GM10266 (cell line): ENCODE measurements around the gene KRT23.

Source experiments
- DNase-seq: peaks from one replicate; pipeline ENCODE4 v3.0.0; 2012; ENCODE audit errors: extremely low spot score
- TF ChIP-seq, protein P1 (sequence below): IDR thresholded peaks from 2 replicates; pipeline ENCODE4 v1.5.1; 2012; ENCODE audit warnings: mild to moderate bottlenecking, low read depth; ENCODE audit not compliant: control insufficient read depth, insufficient read depth; ENCODE audit errors: missing control alignments

KRT23 gene

DNA sequence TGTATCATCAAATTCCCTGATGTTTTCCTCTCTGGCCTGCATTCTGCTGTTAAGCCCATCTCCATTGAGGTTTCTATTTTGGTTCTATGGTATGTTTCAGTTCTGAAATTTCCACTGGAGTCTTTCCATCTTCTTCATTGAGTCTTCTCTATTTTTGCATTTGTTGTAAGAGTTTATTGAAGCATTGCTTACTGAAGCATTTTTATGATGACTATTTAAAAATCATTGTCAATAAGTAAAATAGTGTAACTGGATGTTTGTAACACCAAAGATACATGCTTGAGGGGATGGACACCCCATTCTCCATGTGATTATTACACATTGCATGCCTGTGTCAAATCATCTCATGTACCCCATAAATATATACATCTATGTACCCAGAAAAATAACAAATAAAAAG is 38.1 kb upstream of the KRT23 start:
- TF ChIP-seq, protein P1, sequence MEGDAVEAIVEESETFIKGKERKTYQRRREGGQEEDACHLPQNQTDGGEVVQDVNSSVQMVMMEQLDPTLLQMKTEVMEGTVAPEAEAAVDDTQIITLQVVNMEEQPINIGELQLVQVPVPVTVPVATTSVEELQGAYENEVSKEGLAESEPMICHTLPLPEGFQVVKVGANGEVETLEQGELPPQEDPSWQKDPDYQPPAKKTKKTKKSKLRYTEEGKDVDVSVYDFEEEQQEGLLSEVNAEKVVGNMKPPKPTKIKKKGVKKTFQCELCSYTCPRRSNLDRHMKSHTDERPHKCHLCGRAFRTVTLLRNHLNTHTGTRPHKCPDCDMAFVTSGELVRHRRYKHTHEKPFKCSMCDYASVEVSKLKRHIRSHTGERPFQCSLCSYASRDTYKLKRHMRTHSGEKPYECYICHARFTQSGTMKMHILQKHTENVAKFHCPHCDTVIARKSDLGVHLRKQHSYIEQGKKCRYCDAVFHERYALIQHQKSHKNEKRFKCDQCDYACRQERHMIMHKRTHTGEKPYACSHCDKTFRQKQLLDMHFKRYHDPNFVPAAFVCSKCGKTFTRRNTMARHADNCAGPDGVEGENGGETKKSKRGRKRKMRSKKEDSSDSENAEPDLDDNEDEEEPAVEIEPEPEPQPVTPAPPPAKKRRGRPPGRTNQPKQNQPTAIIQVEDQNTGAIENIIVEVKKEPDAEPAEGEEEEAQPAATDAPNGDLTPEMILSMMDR = no peak
- no peak for DNase-seq

DNA sequence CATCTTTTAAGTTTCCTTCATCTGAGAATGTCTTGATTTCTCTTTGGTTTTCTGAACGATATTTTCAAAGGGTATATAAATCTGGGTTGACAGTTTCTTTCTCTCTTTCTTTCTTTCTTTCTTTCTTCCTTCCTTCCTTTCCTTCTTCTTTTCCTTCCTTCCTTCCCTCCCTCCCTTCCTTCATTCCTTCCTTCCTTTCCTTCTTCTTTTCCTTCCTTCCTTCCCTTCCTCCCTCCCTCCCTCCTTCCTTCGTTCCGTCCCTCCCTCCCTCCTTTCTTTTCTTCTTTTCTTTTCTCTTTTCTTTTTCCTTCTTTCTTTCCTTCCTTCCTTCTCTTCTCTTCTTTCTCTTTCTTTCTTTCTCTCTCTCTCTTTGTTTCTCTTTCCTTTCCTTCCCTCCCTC is 36.9 kb upstream of the KRT23 start:
- DNase-seq = no peak
- TF ChIP-seq, protein P1 = no peak

DNA sequence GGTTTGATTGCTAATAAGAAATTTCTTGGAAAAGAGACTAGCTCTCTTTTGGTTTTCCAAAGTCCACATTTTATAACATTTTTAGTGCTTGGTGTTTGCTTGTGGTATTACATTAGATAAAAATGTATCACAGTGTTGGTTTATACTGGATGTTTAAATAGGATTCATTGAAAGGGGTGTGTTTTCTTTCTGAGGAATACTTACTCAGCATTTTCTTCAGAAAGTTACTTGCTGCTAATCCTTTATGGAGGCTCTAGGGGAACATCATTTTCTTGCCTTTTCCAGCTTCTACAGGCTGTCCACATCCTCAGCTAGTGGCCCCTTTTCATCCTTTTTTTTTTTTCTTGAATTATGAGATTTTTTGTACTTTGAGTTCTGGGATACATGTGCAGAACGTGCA is 30.1 kb upstream of the KRT23 start:
- TF ChIP-seq, protein P1 = no peak

DNA sequence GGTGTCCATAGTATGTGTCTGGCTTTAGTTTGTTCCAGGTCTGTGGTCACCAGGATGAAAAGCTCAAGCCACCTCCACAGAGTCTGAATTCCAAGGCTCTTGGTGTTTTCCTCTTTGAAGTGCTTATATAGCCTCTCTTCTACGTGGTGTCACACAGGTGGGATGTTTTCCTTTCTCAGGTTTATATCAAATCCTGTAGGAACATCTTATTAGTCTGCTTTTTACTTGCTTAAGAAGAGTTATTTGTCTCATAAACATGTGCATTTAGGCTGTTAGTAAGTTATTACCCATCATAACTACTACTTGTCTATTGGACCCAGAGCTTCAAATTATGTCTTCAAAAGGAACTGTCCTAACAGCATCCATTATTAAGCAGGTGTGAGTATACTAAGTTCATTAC is 29.4 kb upstream of the KRT23 start, which contains the start of gene KRT39:
KRT39 (minus strand) TSS at position 101 of the 400 bp plus-strand sequence; CDS start at position 9, 92 bp downstream.
- TF ChIP-seq, protein P1 = no peak
- no peak for DNase-seq

More for the DNA sequence above, 30.1 kb upstream of the KRT23 start:
- no peak for DNase-seq

DNA sequence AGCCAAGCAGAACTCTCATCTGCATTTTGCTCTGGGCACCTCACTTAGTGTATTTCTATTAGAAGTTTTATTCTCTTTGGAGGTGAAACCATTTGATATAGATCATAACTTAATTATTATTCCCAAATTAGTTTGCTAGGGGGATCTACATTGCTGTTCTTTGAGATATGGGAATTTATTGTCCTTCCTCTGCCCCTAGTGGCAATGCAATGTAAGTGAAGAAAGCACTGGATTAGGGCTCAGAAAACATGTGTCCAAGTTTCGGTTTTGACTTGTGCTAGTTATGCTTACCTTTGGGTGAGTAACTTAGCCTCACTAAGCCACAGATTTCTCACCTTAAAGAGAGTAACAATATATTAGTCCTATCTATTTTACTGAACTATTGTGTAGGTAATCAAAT is 26.4 kb upstream of the KRT23 start:
- TF ChIP-seq, protein P1 = peak; percentile 30
- peak; percentile 25 for DNase-seq

DNA sequence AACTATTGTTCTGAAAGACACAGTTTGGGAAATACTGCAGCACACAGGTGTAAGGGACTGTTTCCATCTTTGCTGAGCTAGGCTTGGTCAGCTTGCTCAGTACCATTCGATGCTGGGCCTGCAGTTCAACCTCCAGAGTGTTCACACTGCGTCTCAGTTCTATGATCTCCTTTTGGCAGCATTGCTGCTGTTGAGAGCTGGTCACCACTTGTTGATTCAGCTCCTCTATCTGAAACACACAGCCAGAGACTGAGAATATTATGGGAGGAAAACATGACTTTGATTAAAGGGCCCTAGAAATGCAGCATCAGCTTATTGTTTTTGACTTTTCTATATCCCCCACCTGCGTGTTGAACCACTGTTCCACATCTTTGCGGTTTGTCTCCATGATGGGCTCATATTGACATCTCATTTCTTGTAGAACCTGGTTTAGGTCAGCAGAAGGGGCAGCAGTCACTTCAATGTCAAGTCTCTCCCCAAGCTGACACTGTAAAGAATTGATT is 24.7 kb upstream of the KRT23 start:
- no peak for DNase-seq
- TF ChIP-seq, protein P1 = no peak

DNA sequence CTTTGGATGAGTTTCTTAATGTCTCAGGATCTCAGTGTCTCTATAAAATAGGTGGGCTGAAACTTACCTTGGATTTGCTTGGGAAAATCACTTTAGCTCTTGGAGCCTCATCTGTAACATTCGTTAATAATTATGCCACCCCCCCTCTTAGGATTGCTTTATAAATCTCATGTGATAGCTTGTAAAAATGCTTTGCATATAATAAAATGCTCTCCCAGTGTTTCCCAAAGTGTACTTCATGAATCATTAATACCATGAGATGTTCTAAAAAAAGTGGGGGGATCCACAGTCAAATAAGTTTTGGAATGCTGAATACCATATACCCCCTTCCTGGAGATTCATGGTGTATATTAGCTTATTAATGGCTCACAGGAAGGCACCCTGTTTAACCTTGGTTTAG is 24.1 kb upstream of the KRT23 start:
- no peak for DNase-seq

More for the DNA sequence above, 24.1 kb upstream of the KRT23 start:
- TF ChIP-seq, protein P1 = no peak
